CD1c-positive myeloid dendritic cell (primary cell): ENCODE data around the gene RCN2.

Experiments
- DNase-seq: peaks from one replicate; pipeline ENCODE4 v3.0.0-alpha.2; 2016; ENCODE audit errors: extremely low spot score

Gene RCN2

GRCh38 chr15:76994496-76994895, 62.9 kb downstream of the RCN2 start:
- no peak for DNase-seq

- peak; percentile 51 for DNase-seq
Measured at GRCh38 chr15:76994971-76995945, 63.7 kb downstream of the RCN2 start, which contains the start of gene PSTPIP1. PSTPIP1 (plus strand) TSS chr15:76995126; CDS start chr15:76995574, 448 bp downstream.

- DNase-seq, result no peak
Measured at GRCh38 chr15:76996076-76996525, 64.6 kb downstream of the RCN2 start.

- peak; percentile 32 for DNase-seq
Measured at GRCh38 chr15:76996526-76997401, 65.2 kb downstream of the RCN2 start.

GRCh38 chr15:76998663-76999285, 67.2 kb downstream of the RCN2 start:
- DNase-seq, result no peak

GRCh38 chr15:76999996-77000395, 68.4 kb downstream of the RCN2 start:
- DNase-seq, result no peak

- no peak for DNase-seq
Measured at GRCh38 chr15:77001351-77001750, 69.8 kb downstream of the RCN2 start.

GRCh38 chr15:77001966-77002365, 70.4 kb downstream of the RCN2 start:
- no peak for DNase-seq

- DNase-seq, result no peak
Measured at GRCh38 chr15:77002436-77002835, 70.9 kb downstream of the RCN2 start.

- peak; percentile 91 for DNase-seq
Measured at GRCh38 chr15:77002954-77003912, 71.7 kb downstream of the RCN2 start.
